Non-pigmented ciliary epithelial cell (primary cell): Measurements from ENCODE around the gene NCAM1.

Experiments used
- DNase-seq: peaks from one replicate; pipeline ENCODE4 v3.0.0-alpha.2; 2010; ENCODE audit warnings: low read depth

NCAM1 gene

DNA sequence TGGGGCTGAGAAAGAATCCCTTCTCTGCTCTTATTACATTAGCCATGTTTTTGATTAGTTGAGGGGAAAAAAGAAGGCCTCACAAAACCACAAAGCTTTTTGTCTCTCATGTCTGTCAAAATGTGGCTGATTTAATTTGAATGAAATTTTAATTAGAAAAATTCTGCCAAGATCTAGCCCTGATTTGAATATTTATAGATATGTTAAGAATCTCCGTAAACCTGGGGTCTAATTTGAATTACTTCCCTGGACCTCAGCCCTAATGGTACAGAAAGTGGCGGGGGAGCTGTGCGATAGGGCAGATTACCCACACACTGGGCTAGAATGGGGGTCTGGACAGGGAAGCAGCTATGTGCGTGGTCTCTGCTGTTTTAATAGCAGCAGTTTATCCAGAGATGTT is 211.9 kb downstream of the NCAM1 start:
- no peak for DNase-seq

DNA sequence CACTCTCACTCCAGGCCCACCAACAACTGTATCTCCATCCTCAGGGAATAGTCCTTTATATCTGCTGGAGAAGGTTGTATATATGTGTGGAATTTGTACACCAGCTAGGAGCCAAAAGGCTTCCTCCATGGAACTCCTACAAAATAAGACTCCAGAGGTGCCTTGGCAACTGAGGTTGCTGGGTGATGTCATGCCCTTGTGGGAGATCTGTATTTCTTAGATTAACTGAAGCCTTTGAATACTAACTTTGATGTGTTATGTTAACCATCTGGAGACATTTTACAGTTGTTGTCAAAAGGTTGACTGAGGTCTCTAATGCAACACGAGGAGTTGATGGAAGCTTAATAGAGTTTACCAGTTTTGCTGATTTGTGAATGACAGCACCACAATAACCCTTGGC is 213.7 kb downstream of the NCAM1 start:
- DNase-seq: no peak

DNA sequence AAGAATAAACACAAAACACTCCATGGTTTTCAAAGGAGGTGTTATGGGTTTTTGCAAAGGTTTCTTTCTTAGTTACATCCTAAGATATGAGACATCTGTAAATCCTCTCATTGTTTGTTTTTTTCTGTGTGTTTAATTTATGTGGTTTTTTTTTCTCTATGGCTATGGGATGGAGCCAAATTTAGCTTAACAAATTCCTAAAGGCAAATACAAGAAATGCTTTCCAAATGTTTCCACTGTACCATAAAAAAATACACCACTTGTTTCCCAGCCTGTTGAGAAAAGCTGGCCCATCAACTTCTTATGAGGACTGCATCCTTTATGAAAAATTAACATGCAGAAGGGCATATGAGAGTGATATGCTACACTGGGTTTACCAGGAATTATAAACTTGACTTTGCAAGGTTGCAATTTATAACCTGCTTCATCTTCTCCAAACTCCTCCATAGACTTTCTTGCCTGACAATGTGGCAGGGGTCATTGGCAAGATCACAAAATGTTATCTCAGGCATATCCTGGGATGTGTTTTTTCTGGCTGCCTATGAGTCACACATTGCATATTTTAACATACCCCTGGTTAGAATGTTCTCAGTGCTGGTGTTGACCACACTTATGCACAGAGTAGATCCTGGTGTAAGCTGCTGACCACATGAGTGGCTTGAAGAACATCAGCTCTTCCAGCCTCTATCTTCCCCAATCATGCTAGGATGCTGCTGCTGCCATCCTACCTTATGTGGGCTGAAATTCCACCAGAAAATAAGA is 215.6 kb downstream of the NCAM1 start:
- DNase-seq: peak; percentile 69

DNA sequence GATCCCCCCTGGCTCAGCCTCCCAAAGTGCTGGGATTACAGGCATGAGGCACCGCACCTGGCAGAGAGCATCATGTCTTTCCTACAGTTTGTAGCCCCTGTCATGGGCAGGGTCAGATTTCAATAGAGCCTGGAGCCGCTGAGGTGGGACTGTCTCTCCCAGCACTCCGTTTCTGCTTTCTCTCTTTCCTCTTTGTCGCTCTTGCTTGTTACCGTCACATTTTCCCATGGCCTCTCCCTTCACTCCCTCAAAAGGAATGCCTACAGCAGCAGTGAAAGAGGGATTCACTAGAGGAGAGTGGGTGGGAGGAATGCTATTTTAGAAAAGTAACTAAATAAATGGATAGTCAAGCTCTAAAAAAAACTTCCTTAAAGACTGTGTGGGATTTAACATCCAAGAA is 216.5 kb downstream of the NCAM1 start:
- DNase-seq: no peak

DNA sequence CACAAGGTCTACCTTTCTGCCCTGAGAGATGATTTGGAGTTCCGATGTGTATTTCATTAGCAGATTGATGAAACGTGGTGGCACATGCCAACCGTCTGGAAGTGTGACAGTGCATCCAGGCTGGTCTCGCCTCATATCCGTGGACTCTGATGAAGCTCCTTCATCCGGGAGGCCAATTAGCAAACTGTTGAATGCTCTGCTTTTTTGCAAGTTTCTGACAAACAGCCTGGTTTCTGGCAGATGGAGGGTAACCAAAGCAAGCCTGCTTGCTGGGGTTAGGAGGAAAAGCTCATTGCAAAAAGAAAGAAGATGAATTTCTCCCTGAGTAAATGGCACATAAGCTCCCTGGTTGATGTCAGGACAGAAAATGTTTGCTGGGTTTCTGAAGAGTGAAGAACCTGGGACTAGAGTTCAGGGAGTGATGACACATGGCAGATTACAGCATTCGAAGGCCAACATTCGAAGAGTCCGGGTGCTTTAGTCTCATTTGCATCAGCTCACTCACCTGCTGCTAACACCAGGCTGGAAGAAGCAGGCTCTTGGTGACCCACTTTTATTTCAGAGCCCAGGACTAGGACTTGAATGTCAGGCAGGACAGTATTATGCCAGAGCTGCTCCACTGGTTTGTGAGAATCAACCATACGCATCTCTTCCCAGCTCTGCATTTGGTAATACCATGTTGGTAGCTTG is 217.3 kb downstream of the NCAM1 start:
- DNase-seq: no peak

DNA sequence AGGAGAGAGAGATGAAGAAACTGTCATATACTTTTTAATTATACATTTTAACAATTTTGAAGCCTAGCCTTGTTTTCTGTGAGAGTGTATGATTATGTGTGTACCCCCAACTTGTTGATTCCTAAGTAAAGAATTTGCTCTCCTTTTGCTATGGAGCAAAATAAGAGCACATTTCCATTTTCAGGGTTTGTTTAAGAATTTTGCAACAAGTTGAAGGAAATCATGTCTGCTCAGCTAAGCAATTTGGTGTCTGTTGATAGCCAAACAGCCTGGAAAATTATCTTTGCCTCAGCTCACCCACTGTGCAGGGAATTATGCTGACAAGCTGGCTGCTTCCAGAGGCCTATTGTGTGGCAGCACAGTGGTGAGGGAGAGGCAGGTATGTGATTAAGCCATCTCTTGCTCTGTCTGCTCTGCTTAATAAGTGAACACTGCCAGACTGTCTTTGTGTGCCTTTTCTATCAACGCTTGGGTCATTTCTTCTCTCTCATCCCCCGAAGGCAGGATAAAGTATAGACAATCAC is 218.0 kb downstream of the NCAM1 start:
- no peak for DNase-seq

DNA sequence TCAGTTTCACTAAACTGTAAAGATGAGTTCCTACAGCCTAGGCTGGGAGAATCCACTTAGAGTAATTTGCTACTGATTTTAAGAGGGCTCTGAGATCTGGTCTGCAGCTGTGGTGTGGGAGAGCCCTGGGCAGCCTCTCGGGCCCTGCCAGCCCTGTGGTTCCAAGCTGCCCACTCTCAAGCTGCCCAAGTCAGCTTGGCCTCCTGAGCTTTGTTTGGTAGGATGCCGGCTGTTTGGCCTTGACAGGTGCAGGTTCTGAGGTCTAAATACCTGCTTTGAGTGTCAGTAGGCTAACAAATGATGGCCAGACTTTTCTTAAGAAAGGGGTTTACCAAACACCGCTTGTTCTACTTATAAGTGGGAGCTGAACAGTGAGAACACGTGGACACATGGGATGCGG is 219.9 kb downstream of the NCAM1 start:
- no peak for DNase-seq

DNA sequence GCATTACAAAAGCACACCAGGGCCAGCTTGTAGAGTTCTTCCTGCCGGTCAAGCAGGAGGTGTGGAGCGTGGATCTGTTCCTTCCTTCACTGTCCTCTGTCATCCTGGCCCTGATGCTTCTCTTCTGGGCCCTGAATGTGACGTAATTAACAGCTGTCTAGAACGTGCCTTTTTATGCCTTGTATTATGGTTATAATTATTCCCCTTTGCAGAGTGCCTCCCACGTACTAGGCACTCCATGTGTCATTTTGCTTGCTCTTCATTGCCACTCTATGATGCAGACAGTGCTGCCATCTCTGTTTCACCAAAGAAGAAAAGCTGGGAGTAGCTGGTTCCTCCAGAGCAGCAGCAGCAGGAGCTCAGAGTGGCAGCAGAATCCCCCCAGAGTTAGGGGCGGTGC is 221.1 kb downstream of the NCAM1 start:
- DNase-seq: no peak

DNA sequence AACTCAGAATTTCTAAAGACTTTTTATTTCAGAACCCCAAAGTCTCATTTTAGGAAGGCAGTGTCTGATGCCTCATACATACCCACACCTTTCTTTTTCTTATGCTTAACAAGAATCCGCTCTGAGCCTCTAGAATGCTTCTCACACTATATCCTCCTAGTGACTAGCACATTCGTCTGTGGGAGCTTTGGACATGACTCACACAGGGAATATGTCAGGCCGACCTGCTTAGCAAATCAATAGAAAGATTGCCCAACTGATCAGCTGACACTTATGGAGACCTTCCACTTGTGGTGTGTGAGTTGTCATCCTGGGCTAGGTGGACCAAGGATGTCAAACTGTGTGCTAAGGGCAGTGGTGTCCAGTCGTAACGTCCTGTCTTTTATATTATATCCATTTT is 223.3 kb downstream of the NCAM1 start:
- DNase-seq: peak; percentile 93

DNA sequence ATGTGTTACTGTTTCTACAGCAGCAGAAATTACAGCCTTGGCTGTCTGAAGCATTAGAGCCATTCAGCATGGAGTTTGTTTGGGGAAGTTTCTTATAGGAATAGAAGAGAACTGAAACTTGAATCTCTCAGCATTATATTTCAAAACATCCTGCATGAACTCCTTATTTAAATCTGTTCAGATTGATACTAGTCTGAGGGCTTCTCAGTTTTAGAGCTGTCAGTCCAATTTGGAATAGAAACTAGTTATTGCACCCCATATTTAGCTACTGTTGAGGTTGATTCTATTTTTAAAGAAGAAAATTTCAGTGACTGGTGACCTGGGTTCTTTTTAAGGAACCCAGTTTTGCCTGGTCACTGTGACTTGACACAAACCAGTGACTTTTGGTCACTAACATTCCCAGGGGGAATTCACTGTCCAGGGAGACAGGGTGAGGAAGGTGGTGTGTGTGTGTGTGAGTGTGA is 227.2 kb downstream of the NCAM1 start:
- no peak for DNase-seq

DNA sequence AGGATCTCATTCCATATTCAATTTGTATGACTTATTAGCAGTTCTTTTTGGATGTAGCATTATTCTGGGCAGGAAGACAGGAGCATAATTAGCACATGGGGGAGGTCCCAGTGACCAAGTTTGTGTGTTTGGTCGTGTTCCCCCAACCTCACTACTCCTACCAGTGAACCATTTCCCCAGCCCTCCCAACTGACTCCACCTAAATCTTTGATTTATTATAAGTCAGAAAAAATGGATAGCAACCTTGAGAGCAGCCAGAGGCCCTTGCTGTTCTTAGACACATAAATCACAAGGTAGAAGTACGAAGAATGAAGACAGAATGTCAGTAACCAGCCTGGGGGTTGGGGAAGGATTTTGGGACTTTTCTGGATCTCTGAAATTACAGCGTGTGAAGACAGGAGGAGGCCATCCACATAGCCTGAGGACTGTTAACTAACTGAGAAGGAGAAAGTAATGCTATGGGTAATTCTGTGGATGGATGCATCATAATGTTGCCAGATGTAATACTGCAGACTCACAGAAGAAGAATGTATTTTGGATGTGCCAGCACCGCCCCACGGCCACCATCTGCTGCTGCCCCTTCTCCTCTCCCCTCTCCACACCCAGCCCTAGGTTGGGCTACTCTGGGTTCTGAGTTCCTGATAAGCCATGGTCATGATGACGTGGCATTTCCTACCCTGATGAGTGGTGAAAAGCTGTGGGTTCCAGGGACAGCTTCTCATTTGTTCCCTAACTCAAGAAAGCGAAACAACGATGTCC is 228.9 kb downstream of the NCAM1 start:
- no peak for DNase-seq

DNA sequence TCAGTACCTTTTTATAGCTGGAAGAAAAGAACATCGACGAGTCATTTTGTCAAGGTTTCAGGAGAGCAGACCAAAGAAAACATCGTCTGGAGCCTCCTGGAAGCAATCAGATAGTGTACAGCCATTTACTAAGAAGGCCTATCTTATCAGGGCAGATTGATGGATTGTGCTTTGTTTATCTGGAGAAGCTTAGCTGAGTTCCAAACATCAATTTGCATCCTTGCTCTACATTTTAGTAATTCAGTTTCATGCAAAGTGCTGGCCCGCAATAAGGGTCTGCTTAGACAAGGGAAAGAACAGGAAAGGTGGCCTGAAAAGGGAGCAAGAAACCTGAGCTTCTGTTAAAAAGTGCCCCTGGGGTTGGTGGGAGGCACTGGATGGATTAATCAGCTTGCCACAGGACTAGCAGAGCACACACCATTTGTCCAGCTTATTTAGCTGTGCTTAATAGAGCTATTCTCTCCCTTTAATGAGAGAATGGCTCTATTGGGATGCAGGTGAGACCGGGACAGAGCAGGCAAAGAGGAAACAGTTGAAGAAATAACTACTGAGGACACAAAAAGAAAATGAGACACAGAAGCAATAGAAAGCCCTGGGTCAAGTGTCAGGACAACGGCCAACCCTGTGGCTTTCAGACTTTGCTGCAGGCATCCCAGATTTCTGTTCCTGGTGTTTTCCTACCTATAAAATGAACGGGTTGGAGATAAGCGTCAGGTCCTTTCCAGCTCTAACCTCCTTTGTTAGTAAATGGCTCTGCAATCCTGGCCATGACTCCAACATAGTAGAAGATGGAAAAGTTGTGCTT is 231.1 kb downstream of the NCAM1 start:
- DNase-seq: no peak

DNA sequence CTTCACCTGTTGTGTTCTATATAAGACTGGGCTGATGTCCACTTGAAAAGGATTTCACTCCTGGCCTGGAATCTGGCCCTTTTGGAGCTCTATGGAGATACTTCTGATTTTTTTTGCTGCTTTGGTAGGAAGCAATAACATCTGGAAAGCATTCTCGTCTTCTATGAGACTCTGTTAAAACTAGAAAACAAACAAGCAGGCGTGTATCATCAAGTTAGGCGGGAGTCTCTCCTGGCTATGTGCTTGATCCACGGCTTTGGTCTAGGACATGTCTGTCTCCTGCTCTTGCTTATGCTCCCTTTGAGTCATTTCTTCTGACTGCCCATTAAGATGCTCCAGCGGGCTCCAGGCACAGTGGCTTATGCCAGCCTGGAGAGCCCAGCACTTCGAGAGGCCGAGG is 231.8 kb downstream of the NCAM1 start:
- DNase-seq: no peak

DNA sequence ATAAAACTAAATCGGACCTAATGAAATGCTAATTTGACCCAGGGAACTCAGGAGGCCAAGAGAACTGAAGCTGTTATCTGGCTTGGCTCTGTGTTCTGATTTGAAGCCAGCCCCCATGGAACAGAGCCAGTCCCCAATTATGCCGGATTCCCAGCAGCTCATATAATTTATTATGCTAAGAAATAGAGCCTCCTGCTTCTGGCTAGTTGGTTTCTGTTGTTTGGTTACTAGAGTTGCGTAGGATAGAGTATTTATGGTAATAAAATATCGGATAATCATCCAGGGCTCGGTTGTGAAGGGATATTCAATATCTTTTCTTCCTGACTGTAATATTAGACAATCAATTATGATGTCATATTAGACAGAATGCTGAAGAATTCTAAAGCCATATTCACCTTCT is 232.7 kb downstream of the NCAM1 start:
- DNase-seq: no peak

DNA sequence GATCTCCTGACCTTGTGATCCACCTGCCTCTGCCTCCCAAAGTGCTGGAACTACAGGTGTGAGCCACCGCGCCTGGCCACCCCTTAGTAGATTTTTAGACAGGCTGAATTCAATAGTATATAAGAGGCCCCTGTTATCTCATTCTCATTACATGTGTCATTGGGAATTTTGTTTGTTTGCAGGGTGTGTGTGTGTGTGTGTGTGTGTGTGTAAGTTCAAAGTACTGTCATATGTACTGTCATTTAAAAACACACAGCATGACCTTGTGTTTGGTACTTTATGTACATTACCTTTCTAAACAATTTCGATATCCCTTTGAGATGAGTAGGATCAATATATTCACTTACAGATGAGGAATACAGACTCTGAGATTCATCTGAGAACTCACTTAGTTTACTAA is 234.5 kb downstream of the NCAM1 start:
- DNase-seq: no peak

DNA sequence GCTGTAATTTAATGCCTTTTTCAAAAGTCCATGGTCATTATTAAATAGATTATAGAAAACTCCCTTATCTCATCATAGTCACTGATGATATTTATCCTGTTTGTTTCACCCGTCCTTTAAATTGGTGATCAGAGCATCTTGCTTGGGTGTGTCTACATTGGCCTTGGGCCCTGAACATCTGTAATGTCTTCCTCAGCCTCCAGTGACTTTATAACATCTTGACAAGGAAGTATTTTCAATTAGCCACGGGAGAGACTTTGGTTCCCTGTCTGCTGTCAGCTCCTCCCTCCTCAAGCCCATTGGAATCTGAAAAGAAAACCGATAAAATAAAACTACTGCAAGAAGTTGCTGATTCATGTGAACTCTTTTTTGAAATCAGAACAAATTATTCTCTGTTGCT is 236.2 kb downstream of the NCAM1 start:
- no peak for DNase-seq

DNA sequence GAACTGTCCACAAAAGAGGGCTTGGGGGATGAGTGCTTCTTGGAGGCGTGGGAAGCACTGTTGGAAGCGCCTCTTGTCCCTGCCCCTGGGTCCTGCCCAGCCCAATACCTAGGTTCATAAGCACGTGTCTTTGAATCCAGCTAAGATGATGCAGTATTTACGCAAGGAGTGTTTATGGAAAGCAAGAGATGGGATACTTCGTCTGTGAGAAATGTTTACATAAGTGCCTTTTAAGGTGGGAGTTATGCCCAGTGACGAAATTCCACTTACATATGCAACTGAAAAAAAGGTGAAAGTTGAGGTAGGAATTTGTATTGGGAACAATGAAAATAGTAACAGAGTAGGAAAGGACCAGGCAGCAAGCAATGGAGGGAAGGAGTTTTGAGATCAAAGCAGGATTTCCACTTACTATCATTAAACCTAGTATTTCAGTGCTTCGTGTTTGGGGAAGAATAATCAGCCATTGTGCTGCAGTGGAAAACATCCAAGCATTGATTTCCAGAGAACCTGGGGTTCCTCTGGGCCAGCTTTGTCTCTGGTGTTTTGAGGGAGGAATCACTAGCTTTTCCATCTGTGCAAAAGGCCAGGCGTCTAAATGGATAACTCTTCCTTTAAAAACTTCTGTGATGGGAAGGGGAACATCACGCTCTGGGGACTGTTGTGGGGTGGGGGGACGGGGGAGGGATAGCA is 237.9 kb downstream of the NCAM1 start:
- DNase-seq: no peak

DNA sequence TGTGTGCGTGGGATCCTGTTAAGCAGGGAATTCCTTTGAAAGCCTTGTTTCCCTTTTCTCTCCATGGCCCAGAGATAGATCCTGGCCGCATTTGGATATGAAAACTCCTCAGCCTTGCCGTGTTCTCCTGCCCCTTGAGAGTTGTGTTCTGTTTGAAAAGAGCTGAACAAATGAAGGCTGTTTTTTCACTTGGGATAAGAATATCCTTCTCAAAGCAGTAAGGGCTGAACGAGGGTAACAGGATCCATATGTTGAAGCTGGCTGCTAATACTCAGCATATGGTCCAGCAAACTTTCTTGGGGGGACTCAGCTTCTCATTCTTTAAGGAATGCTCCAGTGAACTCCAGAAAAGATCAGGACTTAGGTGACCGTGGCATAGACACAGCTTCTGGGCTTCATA is 238.6 kb downstream of the NCAM1 start:
- no peak for DNase-seq

DNA sequence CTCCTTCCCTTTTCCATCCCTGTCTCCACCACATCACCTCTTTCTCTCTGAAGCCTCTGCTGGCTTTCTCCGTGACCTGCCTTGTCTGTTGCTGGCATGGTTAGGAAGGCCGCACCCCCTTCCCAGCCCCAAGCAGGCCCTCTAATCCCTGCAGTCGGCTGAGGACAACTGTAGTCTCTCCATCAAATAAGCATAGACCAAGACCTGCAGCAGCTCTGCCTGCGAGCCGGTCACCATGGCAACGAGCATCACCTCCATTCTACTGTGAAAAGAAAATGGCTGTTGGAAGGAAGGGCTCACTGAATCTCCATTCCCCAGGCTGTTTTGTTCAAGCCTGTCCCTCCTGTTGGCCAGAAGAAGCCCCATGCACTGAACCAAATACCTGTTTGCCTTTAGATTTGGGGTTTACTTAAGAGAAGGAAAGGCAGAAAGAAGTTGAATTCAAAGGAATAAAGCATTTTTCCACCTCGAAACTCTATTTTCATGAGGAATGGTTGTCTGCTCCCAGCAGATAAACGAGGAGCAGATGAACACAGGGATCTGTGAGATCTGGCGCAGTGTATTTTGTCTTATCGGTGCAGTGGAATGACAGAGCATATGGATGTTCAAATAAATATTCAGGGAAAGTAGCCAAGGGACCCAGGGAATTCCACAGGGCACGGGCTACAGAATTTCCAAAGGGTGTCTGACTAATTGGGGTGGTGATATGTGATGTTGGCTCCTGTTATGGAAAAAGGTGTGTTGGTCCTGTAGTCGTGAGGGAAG is 240.0 kb downstream of the NCAM1 start:
- no peak for DNase-seq

DNA sequence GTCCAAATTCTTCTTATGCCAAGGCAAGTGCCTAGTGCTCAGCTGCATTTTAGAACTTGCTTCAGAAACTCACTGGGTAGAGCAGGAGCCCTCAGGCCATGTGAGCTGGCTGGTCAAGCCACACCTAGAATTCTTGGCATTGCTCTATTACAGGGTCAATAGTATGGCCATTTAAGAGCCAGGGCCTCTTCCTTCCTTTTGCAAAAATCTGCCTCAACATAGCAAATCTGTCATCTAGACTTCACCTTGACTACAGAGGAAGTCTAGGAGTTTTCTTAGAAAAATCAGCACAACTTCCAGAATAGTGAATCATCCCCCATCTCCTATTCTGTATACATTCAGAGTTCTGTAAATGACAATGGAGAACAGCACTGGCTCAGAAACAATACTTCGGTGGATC is 241.2 kb downstream of the NCAM1 start:
- no peak for DNase-seq
